Activated effector memory CD4-positive, alpha-beta T cell treated with Interleukin-2 at 50 U/mL for 16 hours (primary cell): ENCODE data around the gene FRY.

ENCODE experiments used
- DNase-seq: peaks from one replicate; pipeline ENCODE4 v3.0.0-alpha.2; 2020

FRY gene

DNA sequence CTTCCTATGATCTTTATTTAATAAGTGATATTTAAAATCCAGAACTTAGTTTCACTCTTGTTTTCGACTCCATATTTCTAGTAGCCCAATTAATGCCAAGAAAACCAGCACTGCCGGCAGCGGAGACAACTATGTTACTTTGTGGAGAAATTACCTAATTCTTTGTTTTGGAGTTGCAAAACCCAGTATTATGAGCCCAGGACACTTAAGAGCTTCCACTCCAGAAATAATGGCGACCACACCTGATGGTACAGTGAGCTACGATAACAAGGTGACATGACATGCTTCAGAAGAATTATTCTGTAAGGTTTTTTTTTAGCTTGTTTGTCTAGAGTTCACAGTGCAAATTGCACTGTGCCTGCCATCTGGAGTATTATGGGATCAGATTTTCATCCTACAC lies 147.2 kb downstream of the FRY start:
- DNase-seq = no peak

DNA sequence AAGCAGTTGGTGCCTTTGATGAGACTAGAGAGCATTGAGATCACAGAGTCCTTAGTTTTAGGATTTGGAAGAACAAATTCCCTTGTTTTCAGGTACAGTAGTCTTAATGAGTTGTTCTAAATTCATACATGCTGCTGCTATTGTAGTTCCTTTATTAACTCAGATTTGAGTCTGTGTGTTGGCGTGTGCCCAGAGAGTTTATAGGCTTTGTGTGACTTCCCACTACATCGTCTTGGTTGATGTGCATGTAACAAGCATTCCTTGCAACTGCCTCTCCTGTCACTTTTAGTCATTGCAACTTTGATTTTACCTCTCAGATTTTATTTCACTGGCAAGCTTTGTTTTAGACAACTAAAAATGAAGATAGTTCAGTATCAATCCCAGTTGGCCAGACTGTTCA lies 148.1 kb downstream of the FRY start:
- DNase-seq = no peak

DNA sequence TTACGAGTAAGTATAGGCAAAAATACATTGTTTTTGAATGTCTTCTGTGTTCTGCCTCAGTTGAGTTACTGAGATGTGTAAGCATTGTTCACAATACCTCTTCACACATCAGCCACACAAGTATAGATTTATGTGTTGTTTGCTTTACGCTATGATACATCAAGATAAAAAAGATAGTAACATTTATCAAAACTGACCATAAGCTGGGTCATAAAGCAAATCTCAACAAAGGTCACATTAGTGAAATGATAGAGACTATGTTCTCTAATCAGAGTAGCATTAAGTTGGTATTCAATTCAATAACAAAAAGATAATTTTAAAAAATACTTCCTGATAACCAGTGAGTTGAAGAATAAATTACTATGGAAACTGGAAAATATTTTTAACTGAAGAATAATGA lies 156.1 kb downstream of the FRY start:
- no peak for DNase-seq

- no peak for DNase-seq
Measured at GRCh38 chr13:32191452-32191998, 160.0 kb downstream of the FRY start.

DNA sequence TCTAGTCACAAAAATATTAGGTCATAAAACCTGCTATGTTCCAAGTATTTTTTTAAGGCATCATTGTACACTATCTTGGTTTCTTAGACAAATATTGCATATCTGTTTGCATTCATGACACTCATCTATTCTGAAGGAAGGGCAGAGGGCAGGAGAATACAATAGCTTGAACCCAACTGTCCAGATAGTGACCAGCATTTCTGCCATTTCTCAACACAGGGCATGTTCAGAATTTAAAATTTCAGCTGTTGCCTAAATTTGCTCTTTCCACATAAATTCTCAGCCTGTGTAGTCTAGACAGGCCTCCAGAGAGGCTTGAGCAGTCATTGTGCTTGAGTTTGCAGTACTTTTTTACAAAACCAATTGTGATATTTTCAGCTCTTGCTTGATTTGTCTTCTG lies 164.1 kb downstream of the FRY start:
- no peak for DNase-seq

DNA sequence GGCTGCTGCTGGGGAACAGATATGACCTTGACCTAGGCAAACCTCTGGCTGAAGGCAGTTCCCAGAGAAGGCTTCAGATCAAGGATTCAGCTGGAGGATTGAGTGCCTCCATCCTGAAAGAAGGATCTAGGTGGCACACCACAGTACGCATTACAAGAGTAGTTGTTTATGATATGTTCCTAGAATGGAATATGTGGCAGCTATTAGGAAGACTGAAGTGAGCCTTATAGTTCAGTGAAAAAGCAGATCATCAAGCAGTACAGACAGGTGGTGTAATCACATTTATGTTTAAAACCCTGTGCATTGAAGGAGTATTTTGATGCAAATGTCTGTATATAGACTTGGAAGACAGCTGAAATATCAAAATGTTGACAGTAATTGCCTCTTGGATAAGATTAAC lies 167.6 kb downstream of the FRY start:
- DNase-seq = no peak

DNA sequence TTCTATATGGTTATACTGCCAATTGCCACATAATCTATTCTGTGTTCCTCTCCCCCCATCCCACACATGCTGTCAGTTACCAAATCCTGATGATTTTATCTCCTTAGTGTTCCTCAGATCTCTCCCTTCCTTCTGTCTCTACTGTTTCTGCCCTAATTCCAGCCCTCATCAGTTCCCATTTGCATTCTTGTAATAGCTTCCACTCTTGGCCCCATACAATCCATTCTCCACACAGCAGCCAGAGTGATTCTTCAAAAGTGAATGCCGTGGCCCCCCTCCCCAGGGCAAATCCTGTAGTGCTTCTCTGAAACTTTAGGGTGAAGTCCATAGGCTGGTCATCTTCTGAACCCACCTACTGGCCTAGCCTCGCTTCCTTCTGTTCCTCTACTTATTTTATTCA lies 169.2 kb downstream of the FRY start:
- no peak for DNase-seq

GRCh38 chr13:32201809-32202208 lies 170.2 kb downstream of the FRY start:
- DNase-seq = no peak

DNA sequence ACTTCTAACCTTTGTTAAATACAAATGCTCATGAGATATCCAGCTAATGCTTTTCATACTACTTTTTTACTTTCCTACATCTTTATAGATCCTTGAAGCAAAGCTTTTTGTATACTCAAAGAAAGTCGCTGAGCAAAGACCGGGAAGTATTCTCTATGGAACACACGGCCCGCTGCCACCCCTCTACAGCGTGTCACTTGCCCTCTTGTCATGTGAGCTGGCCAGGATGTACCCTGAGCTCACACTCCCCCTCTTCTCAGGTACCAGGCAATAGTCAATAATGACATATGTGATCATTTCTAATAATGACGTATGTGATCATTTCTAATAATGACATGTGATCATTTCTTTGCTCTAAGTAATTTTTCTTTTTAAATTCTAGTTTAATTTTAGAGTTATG lies 170.7 kb downstream of the FRY start:
- no peak for DNase-seq

DNA sequence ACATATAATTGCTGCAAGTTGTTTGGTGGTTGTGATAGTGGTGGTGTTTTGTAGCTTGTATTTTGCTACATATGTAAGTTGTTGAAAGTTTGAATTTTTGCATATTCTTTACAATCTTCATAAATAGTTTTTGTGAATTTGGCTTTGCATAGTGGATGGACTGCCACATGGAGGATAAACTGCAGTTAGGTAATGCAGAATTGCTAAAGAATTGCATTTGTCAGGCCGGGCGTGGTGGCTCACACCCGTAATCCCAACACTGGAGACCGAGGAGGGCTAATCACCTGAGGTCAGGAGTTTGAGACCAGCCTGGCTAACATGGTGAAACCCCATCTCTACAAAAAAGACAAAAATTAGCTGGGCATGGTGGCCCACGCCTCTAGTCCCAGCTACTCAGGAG lies 171.6 kb downstream of the FRY start:
- no peak for DNase-seq

GRCh38 chr13:32203736-32204135 lies 172.2 kb downstream of the FRY start:
- DNase-seq = no peak

GRCh38 chr13:32205431-32206096 lies 174.0 kb downstream of the FRY start:
- DNase-seq = no peak

- DNase-seq = no peak
Measured at GRCh38 chr13:32206097-32206740, 174.6 kb downstream of the FRY start.

- no peak for DNase-seq
Measured at GRCh38 chr13:32208860-32209259, 177.3 kb downstream of the FRY start.

DNA sequence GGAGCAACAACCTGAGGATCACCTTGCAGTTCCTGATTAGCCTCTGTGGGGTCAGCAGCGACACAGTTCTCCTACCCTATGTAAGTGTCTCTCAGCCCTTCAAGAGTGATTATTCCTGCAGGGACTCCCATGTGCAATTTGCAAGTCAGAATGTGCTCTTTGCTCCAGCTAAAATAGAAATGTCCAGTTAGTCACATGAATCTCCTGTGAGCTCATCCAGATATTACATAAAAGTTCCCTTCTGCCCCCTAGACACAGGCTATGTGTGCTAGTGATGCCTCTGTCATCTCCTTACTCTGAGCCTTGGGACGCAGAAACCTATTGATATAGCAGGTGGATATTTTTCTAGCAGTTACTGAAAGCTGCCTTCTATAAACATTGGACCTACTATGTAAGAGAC lies 178.1 kb downstream of the FRY start:
- no peak for DNase-seq

- DNase-seq = no peak
Measured at GRCh38 chr13:32210101-32210500, 178.5 kb downstream of the FRY start.

- no peak for DNase-seq
Measured at GRCh38 chr13:32211813-32212212, 180.2 kb downstream of the FRY start.

- DNase-seq = no peak
Measured at GRCh38 chr13:32212421-32212820, 180.8 kb downstream of the FRY start.

DNA sequence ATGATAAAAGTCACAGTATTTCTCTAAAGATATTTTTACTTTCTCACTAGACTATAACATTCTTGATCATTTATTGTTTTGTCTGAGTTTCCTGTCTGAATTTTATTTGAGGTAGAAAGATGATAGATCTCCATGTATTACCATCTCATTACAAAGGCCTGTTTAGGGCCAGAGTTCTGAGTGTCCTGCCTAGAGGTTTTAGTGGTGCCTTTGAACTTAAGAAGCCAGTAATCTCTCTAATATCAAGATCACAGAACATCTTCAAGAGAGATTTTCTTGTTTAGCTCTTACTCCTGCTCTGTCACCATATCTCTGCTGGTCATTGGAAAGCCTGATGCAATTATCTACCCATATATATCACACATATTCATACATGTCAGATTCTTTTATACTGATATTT lies 182.1 kb downstream of the FRY start:
- DNase-seq = no peak

GRCh38 chr13:32214071-32214470 lies 182.5 kb downstream of the FRY start:
- DNase-seq = no peak

GRCh38 chr13:32216281-32216680 lies 184.7 kb downstream of the FRY start:
- DNase-seq = no peak

DNA sequence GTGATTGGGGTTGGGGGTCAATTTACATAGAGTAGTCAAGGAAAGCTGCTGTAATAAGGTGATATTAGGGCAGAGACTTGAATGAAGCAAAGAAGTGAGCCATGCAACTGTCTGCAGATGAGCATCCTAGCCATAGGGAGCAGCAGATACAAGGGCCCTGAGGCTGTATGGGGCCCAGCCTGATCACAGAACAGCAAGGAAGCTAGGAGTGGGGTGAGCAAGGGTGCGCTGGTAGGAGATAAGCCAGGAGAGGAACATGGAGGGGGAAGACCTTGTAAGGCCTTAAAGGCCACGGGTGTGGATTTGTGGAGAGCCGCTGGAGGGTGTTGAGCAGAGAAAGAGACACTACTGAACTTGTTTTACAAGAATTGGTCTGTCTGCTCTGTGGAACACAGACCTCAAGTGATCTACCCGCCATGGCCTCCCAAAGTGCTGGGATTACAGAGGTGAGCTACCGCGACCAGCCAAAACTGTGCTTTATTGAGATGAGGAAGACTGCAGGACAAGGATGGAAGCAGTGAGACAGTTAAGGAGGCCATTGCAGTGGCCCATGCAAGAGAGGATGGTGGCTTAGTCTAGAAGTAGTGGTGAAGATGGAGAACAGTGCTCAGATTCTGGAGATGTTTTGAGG lies 190.6 kb downstream of the FRY start:
- no peak for DNase-seq

DNA sequence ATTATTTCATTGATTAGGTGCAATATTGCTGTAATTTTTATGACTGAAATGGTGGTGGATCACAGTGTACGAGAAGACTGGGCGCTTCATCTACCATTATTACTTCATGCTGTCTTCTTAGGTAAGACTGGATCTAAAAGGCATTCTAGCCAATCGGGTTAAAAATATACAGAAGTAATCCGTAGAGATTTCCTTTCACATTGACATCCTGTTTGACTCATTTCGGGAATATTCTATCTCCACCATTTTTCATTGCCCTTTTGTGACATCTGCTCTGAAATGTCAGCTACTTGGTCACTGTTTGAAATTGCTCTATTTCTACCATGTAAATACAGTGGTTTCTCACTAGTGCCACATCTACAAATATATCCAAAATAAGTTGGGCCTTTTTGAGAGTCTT lies 193.3 kb downstream of the FRY start:
- DNase-seq = no peak

- no peak for DNase-seq
Measured at GRCh38 chr13:32225481-32225931, 193.9 kb downstream of the FRY start.
